Sigmoid colon (tissue), 7 donors: ENCODE measurements around the gene CHD3. TPM values are rescaled to one million over a fixed set of nuclear protein-coding genes. Genes with fewer than 3 reads are reported as not detected.

Experiments used
- DNase-seq: peaks from one replicate; pipeline ENCODE4 v3.0.0-alpha.2; 2019
- H3K27ac ChIP-seq, 4 donors: fragments of 200-600 bp; sonication (generic); one replicate each; pipeline ENCODE4 v1.5.1; 2016 to 2019; ENCODE audit warnings: mild to moderate bottlenecking in 1 of 4
- H3K27me3 ChIP-seq, 3 donors: fragments of 200-600 bp; sonication (generic); one replicate each; pipeline ENCODE4 v1.5.1; 2019; ENCODE audit warnings: mild to moderate bottlenecking in 1 of 3
- H3K36me3 ChIP-seq, 4 donors: fragments of 200-600 bp; sonication (generic); one replicate each; pipeline ENCODE4 v1.5.1; 2016 to 2019
- H3K4me1 ChIP-seq, 4 donors: fragments of 200-600 bp; sonication (generic); one replicate each; pipeline ENCODE4 v1.5.1; 2017 to 2019
- H3K4me3 ChIP-seq, 4 donors: fragments of 200-600 bp; sonication (generic); one replicate each; pipeline ENCODE4 v1.5.1; 2017 to 2019; ENCODE audit warnings: mild to moderate bottlenecking in 2 of 4, moderate library complexity in 1 of 4
- H3K9me3 ChIP-seq, 4 donors: fragments of 200-600 bp in 3 of 4; sonication (generic) in 3 of 4; one replicate each; pipeline versions ENCODE4 v1.5.1 to v1.6.1; 2013 to 2019
- CTCF ChIP-seq, 4 experiments: fragments of 450-650 bp in 3 of 4; fragments of 200-600 bp in 1 of 4; IDR thresholded peaks; one replicate each; pipeline ENCODE4 v1.5.1; 2016 to 2019; ENCODE audit warnings: antibody characterized with exemption in 4 of 4, mild to moderate bottlenecking in 3 of 4, moderate library complexity in 2 of 4
- EP300 ChIP-seq, 4 donors: sonication (generic); formaldehyde crosslinking; IDR thresholded peaks; one replicate each; pipeline ENCODE4 v1.6.1; 2017; ENCODE audit warnings: antibody characterized with exemption in 4 of 4
- POLR2A ChIP-seq, 2 donors: fragments of 450-650 bp; IDR thresholded peaks; one replicate each; pipeline ENCODE4 v1.6.1; 2016; ENCODE audit warnings: antibody characterized with exemption in 2 of 2, mild to moderate bottlenecking in 2 of 2, moderate library complexity in 2 of 2
- POLR2AphosphoS5 ChIP-seq, 4 donors: sonication (generic); formaldehyde crosslinking; IDR thresholded peaks; one replicate each; pipeline ENCODE4 v1.6.1; 2017; ENCODE audit warnings: antibody characterized with exemption in 4 of 4
- WGBS, 2 donors: extraction: QIAGEN DNeasy Blood & Tissue Kit; methylation state at CpG; one replicate each; pipeline ENCODE4 v1.1.7; 2013; 5-methylcytosine and 5-hydroxymethylcytosine counted together
- intact Hi-C: fragments of 100-400 bp; cut with DNase I; formaldehyde crosslinking; loops from one replicate; pipeline ENCODE4 v1.15.1; 2023
- polyA plus RNA-seq, 3 donors: library from polyadenylated mRNA; stranded (reverse); fragments of 200-250 nt; gene quantifications; one replicate each; pipeline ENCODE4 v1.2.3, GENCODE V29; 2013
- total RNA-seq, 4 donors: library from RNA; depleted of rRNA; stranded (reverse); fragments of >200 nt; gene quantifications; one replicate each; pipeline ENCODE4 v1.1.0, GENCODE V29; 2016
- donor health status: healthy with polysubstance abuse.
- donor health status: Bipolar disorder and iron deficiency.
- donor health status: healthy.

Gene CHD3
- total and polyA plus RNA-seq, 7 donors, result 33.8 to 147 (median 97.2) TPM

- Histone ChIP-seq H3K27ac (no peak overlapping the region), H3K27me3 (no peaks in the 10 kb centered on the region), H3K9me3 (no peaks in the 10 kb centered on the region), H3K36me3 (peaks cover 19 to 89% (median 71%) of the 10 kb centered on the region in 4 donors), H3K4me1 (peaks cover 0 to 18% (median 13%) of the 10 kb centered on the region in 4 donors), H3K4me3 (no peak overlapping the region)
- DNase-seq, result no peak
- intact Hi-C loops, result loop anchor here (10.0 kb wide), 1 partner anchor 69 kb away; no protein-coding TSS in a partner anchor
- TF ChIP-seq CTCF (IDR thresholded peaks at IDR 0.05) (no peak), POLR2AphosphoS5 (IDR thresholded peaks at IDR 0.05) (no peak), EP300 (IDR thresholded peaks at IDR 0.05) (no peak), POLR2A (IDR thresholded peaks at IDR 0.05) (no peak)
- WGBS, 2 donors, result 88 to 94% methylated on average over 9 of the region's 9 CpGs
Observed at GRCh38 chr17:7894226-7894625, 5.6 kb downstream of the CHD3 start.

GRCh38 chr17:7894866-7895265 lies 6.3 kb downstream of the CHD3 start:
- no peaks in the 10 kb centered on the region for H3K9me3 ChIP-seq
- H3K36me3 ChIP-seq, result peaks cover 24 to 96% (median 76%) of the 10 kb centered on the region in 4 donors
- intact Hi-C loops, result loop anchor here (10.0 kb wide), 1 partner anchor 70 kb away; no protein-coding TSS in a partner anchor
- H3K4me3 ChIP-seq, result no peak overlapping the region
- H3K4me1 ChIP-seq, result peaks cover 0 to 12% (median 7%) of the 10 kb centered on the region in 4 donors
- WGBS, 2 donors, result 92 to 93% methylated on average over 8 of the region's 8 CpGs
- DNase-seq, result peak; percentile 40
- H3K27ac ChIP-seq, result no peak overlapping the region
- H3K27me3 ChIP-seq, result no peaks in the 10 kb centered on the region
- TF ChIP-seq EP300 (IDR thresholded peaks at IDR 0.05) (no peak), POLR2AphosphoS5 (IDR thresholded peaks at IDR 0.05) (no peak), CTCF (IDR thresholded peaks at IDR 0.05) (no peak), POLR2A (IDR thresholded peaks at IDR 0.05) (no peak)

GRCh38 chr17:7897090-7897489 lies 8.5 kb downstream of the CHD3 start:
- intact Hi-C loops, result loop anchor here (10.0 kb wide), 1 partner anchor 72 kb away; no protein-coding TSS in a partner anchor
- WGBS, 2 donors, result 86 to 92% methylated on average over 13 of the region's 13 CpGs

GRCh38 chr17:7897773-7898172 lies 9.2 kb downstream of the CHD3 start:
- intact Hi-C loops, result loop anchor here (10.0 kb wide), 1 partner anchor 73 kb away; no protein-coding TSS in a partner anchor
- Histone ChIP-seq H3K27me3 (no peaks in the 10 kb centered on the region), H3K4me1 (no peaks in the 10 kb centered on the region), H3K36me3 (peaks cover 38 to 100% (median 81%) of the 10 kb centered on the region in 4 donors), H3K9me3 (no peaks in the 10 kb centered on the region), H3K4me3 (no peak overlapping the region), H3K27ac (no peak overlapping the region)
- 29 to 61% methylated on average over 6 of the region's 6 CpGs for WGBS, 2 donors
- no peak for DNase-seq
- TF ChIP-seq CTCF (IDR thresholded peaks at IDR 0.05) (peak in 3 of 4 experiments; percentile 21 to 56 (median 50)), POLR2A (IDR thresholded peaks at IDR 0.05) (no peak)

More at GRCh38 chr17:7897090-7897489, 8.5 kb downstream of the CHD3 start:
- H3K4me3 ChIP-seq, result no peak overlapping the region
- H3K27ac ChIP-seq, result no peak overlapping the region
- no peak for DNase-seq
- no peaks in the 10 kb centered on the region for H3K9me3 ChIP-seq
- peaks cover 38 to 100% (median 79%) of the 10 kb centered on the region in 4 donors for H3K36me3 ChIP-seq
- TF ChIP-seq POLR2A (IDR thresholded peaks at IDR 0.05) (no peak), POLR2AphosphoS5 (IDR thresholded peaks at IDR 0.05) (no peak), EP300 (IDR thresholded peaks at IDR 0.05) (no peak), CTCF (IDR thresholded peaks at IDR 0.05) (no peak)
- H3K4me1 ChIP-seq, result no peaks in the 10 kb centered on the region
- no peaks in the 10 kb centered on the region for H3K27me3 ChIP-seq
